Measurements from ENCODE around the gene SCO2.

SCO2 gene

DNA sequence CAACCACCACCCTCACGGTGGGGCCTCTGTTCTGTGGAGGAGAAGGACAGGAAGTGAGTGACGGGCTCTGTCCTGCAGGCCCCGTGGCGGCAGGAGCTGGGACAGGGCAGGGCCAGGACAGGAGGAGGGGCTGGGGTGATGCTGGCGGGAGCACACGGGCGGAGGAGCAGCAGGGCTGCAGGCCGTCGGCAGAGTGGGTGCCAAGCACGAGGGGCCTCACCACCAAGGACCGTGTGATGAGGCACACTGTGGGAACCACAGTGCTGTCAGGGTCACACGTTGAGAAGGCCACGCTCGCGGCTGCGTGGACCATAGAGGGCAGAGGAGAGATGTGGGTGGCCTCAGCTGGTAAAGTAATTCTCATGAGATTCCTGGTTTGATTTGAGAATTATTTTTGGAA, 8.5 kb downstream of the SCO2 start:
- Histone ChIP-seq H3K36me3 (ENCODE audit: control insufficient read depth, insufficient read depth, low read length) (peaks cover 77% of the 10 kb centered on the region), H3K9me3 (ENCODE audit: control insufficient read depth, low read length) (no peaks in the 10 kb centered on the region), H3K4me3 (ENCODE audit: extremely low read depth, insufficient read depth, low read length, poor library complexity, severe bottlenecking) (no peak overlapping the region), H3K27ac (ENCODE audit: low read depth, low read length, severe bottlenecking) (no peak overlapping the region), H3K4me1 (ENCODE audit: control insufficient read depth, insufficient read depth, low read length, poor library complexity, severe bottlenecking) (no peaks in the 10 kb centered on the region)
- 94 to 95% methylated on average over 14 to 15 of the region's 16 CpGs for WGBS, 2 experiments (ENCODE audit: insufficient coverage in 2 of 2)

- WGBS, 2 experiments (ENCODE audit: insufficient coverage in 2 of 2), result 95 to 98% methylated on average over 5 of the region's 8 CpGs
- Histone ChIP-seq H3K9me3 (ENCODE audit: control insufficient read depth, low read length) (no peaks in the 10 kb centered on the region), H3K27ac (ENCODE audit: low read depth, low read length, severe bottlenecking) (no peak overlapping the region), H3K36me3 (ENCODE audit: control insufficient read depth, insufficient read depth, low read length) (peaks cover 70% of the 10 kb centered on the region), H3K4me3 (ENCODE audit: extremely low read depth, insufficient read depth, low read length, poor library complexity, severe bottlenecking) (no peak overlapping the region), H3K4me1 (ENCODE audit: control insufficient read depth, insufficient read depth, low read length, poor library complexity, severe bottlenecking) (no peaks in the 10 kb centered on the region)
These were observed 9.3 kb downstream of the SCO2 start for GRCh38 chr22:50516068-50516467.

- Histone ChIP-seq H3K4me3 (ENCODE audit: extremely low read depth, insufficient read depth, low read length, poor library complexity, severe bottlenecking) (no peak overlapping the region), H3K27ac (ENCODE audit: low read depth, low read length, severe bottlenecking) (no peak overlapping the region), H3K36me3 (ENCODE audit: control insufficient read depth, insufficient read depth, low read length) (peaks cover 49% of the 10 kb centered on the region), H3K4me1 (ENCODE audit: control insufficient read depth, insufficient read depth, low read length, poor library complexity, severe bottlenecking) (peaks cover 6% of the 10 kb centered on the region), H3K9me3 (ENCODE audit: control insufficient read depth, low read length) (no peaks in the 10 kb centered on the region)
- WGBS, 2 experiments (ENCODE audit: insufficient coverage in 2 of 2), result 94 to 96% methylated on average over 15 of the region's 15 CpGs
These were observed 12.2 kb downstream of the SCO2 start for GRCh38 chr22:50513175-50513574.

GRCh38 chr22:50508897-50509296, 16.5 kb downstream of the SCO2 start:
- Histone ChIP-seq H3K4me1 (ENCODE audit: control insufficient read depth, insufficient read depth, low read length, poor library complexity, severe bottlenecking) (peaks cover 13% of the 10 kb centered on the region), H3K4me3 (ENCODE audit: extremely low read depth, insufficient read depth, low read length, poor library complexity, severe bottlenecking) (peak overlapping the region; percentile 65), H3K36me3 (ENCODE audit: control insufficient read depth, insufficient read depth, low read length) (peaks cover 31% of the 10 kb centered on the region), H3K9me3 (ENCODE audit: control insufficient read depth, low read length) (no peaks in the 10 kb centered on the region), H3K27ac (ENCODE audit: low read depth, low read length, severe bottlenecking) (no peak overlapping the region)
- 49 to 55% methylated on average over 3 of the region's 3 CpGs for WGBS, 2 experiments (ENCODE audit: insufficient coverage in 2 of 2)

- Histone ChIP-seq H3K9me3 (ENCODE audit: control insufficient read depth, low read length) (no peaks in the 10 kb centered on the region), H3K36me3 (ENCODE audit: control insufficient read depth, insufficient read depth, low read length) (peaks cover 34% of the 10 kb centered on the region), H3K4me1 (ENCODE audit: control insufficient read depth, insufficient read depth, low read length, poor library complexity, severe bottlenecking) (peaks cover 13% of the 10 kb centered on the region), H3K4me3 (ENCODE audit: extremely low read depth, insufficient read depth, low read length, poor library complexity, severe bottlenecking) (peak within 1 kb of the TSS; percentile 82), H3K27ac (ENCODE audit: low read depth, low read length, severe bottlenecking) (peak within 1 kb of the TSS; percentile 94)
- 0 to 1% methylated on average over 28 to 50 of the region's 76 CpGs for WGBS, 2 experiments (ENCODE audit: insufficient coverage in 2 of 2)
These were observed 17.2 kb downstream of the SCO2 start, which contains the start of gene NCAPH2 for GRCh38 chr22:50507991-50508884. TSS of gene NCAPH2 (plus strand) at chr22:50508224. CDS start at chr22:50508338, 114 bp downstream.

DNA sequence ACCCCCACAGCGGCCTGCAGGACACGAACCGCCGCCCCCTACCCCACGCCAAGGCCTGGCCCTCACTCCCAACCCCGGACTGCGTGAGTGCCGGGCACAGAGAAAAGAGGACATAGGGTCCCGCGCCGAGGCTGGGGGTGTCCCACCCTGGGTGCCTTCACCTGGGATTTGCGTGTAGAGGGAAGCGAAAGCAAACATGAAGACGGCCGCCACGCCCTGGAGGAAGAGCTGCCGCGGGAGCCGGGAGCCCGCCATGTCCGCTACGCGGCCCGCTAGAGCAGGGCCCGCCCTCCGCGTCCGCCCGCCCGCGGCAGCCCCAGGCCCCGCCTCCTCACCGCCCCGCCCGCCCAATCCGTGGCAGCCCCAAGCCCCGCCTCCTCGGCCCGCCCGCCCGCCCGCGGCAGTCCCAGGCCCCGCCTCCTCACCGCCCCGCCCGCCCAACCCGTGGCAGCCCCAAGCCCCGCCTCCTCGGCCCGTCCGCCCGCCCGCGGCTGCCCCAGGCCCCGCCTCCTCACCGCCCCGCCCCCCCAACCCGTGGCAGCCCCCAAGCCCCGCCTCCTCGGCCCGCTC, 17.9 kb downstream of the SCO2 start, which contains the start of gene LMF2:
Gene LMF2 (minus strand): TSS at position 282 of the 570 bp plus-strand sequence. CDS start 27 bp downstream, at position 255.
- H3K27ac ChIP-seq (ENCODE audit: low read depth, low read length, severe bottlenecking), result peak within 1 kb of the TSS; percentile 94
- H3K4me3 ChIP-seq (ENCODE audit: extremely low read depth, insufficient read depth, low read length, poor library complexity, severe bottlenecking), result peak within 1 kb of the TSS; percentile 82
- peaks cover 13% of the 10 kb centered on the region for H3K4me1 ChIP-seq (ENCODE audit: control insufficient read depth, insufficient read depth, low read length, poor library complexity, severe bottlenecking)
- peaks cover 32% of the 10 kb centered on the region for H3K36me3 ChIP-seq (ENCODE audit: control insufficient read depth, insufficient read depth, low read length)
- 0 to 1% methylated on average over 19 to 24 of the region's 62 CpGs for WGBS, 2 experiments (ENCODE audit: insufficient coverage in 2 of 2)
- no peaks in the 10 kb centered on the region for H3K9me3 ChIP-seq (ENCODE audit: control insufficient read depth, low read length)

DNA sequence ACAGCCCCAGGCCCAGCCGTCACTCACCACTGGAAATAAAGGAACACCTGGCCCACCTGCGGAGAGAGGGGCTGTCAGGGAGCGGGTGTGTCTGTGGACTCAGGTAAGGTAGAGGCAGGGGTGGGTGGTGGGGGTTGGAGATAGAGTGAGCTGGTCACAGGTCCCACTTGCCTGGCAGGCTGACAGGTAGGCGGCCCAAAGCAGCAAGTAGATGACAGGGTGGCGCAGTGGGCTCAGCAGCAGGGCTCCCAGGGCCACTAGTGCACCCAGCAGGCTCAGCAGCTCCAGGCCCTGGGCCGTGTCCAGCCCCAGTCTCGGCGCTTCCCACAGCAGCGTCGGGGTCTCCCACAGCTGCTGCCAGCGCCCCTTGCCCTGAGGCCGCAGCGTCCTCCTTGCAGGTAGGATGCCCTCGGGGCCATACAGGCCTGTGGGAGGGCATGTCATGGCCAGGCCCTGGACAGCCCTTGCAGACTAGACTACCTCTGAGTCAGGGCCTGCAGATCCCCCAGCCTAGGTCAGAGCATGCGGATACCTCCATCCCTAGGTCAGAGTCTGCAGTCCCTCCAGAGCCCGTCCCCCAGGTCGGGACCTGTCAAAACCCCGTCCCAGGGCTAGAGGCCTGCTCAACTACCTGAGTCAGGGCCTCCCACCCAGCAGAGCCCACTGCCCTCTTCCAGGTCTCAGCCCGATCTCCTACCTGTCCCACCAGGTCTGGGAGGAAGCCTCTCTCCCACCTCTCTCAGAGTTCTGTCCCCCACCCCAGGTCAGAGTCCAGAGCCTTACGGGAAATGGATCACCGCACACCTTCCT, 18.6 kb downstream of the SCO2 start:
- Histone ChIP-seq H3K9me3 (ENCODE audit: control insufficient read depth, low read length) (no peaks in the 10 kb centered on the region), H3K36me3 (ENCODE audit: control insufficient read depth, insufficient read depth, low read length) (peaks cover 25% of the 10 kb centered on the region), H3K4me3 (ENCODE audit: extremely low read depth, insufficient read depth, low read length, poor library complexity, severe bottlenecking) (peak overlapping the region; percentile 82), H3K4me1 (ENCODE audit: control insufficient read depth, insufficient read depth, low read length, poor library complexity, severe bottlenecking) (peaks cover 13% of the 10 kb centered on the region), H3K27ac (ENCODE audit: low read depth, low read length, severe bottlenecking) (peak overlapping the region; percentile 29)
- 42 to 56% methylated on average over 13 to 16 of the region's 21 CpGs for WGBS, 2 experiments (ENCODE audit: insufficient coverage in 2 of 2)

GRCh38 chr22:50505776-50506610, 19.4 kb downstream of the SCO2 start:
- Histone ChIP-seq H3K9me3 (ENCODE audit: control insufficient read depth, low read length) (no peaks in the 10 kb centered on the region), H3K4me3 (ENCODE audit: extremely low read depth, insufficient read depth, low read length, poor library complexity, severe bottlenecking) (peak overlapping the region; percentile 82), H3K4me1 (ENCODE audit: control insufficient read depth, insufficient read depth, low read length, poor library complexity, severe bottlenecking) (peaks cover 13% of the 10 kb centered on the region), H3K27ac (ENCODE audit: low read depth, low read length, severe bottlenecking) (no peak overlapping the region), H3K36me3 (ENCODE audit: control insufficient read depth, insufficient read depth, low read length) (peaks cover 24% of the 10 kb centered on the region)
- WGBS, 2 experiments (ENCODE audit: insufficient coverage in 2 of 2), result 90 to 92% methylated on average over 40 of the region's 41 CpGs

DNA sequence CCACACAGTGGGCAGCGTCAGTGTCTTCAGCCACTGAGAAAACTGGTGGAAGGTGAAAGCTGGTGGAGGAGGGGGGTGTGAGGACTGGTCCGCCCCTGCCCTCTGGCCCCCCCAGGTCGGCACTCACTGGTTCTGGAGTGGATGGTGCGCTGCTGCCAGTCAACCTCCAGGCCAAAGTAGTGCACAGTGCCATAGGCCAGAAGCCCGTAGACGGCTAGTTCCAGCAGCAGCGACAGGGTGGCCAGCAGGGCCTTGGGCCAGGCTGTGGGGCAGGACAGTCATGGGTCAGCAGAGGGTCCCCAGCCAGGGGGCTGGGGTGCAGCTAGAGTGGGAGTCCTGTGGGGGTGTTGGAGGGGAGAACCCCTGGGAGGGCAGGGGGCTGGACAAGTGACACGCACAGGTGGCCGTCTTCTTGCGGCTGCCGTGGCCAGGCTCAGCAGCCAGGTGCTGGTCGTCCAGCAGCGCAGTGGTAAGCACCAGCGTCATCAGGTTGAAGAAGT, 20.1 kb downstream of the SCO2 start:
- Histone ChIP-seq H3K4me1 (ENCODE audit: control insufficient read depth, insufficient read depth, low read length, poor library complexity, severe bottlenecking) (peaks cover 13% of the 10 kb centered on the region), H3K36me3 (ENCODE audit: control insufficient read depth, insufficient read depth, low read length) (peaks cover 24% of the 10 kb centered on the region), H3K27ac (ENCODE audit: low read depth, low read length, severe bottlenecking) (no peak overlapping the region), H3K4me3 (ENCODE audit: extremely low read depth, insufficient read depth, low read length, poor library complexity, severe bottlenecking) (no peak overlapping the region), H3K9me3 (ENCODE audit: control insufficient read depth, low read length) (no peaks in the 10 kb centered on the region)
- WGBS, 2 experiments (ENCODE audit: insufficient coverage in 2 of 2), result 89 to 90% methylated on average over 12 to 13 of the region's 14 CpGs
